Activated CD4-positive, CD25-positive, alpha-beta regulatory T cell treated with anti-CD3 and anti-CD28 coated beads, Interleukin-2, amount 50 U/mL, for 24 hours (primary cell): Measurements from ENCODE around the gene MFSD12.
"Not testable (repeated sequence)": the region's sequence is repeated elsewhere in the genome, so short reads cannot be mapped to it uniquely, and the experiment has no call there.

ENCODE experiments used
- ATAC-seq, 2 donors: fragments of 150-1000 bp; cut with Tn5 transposase; one replicate each; pipeline ENCODE4 v1.10.0; 2021; ENCODE audit warnings: mild to moderate bottlenecking in 1 of 2, moderate library complexity in 1 of 2

The MFSD12 gene

DNA sequence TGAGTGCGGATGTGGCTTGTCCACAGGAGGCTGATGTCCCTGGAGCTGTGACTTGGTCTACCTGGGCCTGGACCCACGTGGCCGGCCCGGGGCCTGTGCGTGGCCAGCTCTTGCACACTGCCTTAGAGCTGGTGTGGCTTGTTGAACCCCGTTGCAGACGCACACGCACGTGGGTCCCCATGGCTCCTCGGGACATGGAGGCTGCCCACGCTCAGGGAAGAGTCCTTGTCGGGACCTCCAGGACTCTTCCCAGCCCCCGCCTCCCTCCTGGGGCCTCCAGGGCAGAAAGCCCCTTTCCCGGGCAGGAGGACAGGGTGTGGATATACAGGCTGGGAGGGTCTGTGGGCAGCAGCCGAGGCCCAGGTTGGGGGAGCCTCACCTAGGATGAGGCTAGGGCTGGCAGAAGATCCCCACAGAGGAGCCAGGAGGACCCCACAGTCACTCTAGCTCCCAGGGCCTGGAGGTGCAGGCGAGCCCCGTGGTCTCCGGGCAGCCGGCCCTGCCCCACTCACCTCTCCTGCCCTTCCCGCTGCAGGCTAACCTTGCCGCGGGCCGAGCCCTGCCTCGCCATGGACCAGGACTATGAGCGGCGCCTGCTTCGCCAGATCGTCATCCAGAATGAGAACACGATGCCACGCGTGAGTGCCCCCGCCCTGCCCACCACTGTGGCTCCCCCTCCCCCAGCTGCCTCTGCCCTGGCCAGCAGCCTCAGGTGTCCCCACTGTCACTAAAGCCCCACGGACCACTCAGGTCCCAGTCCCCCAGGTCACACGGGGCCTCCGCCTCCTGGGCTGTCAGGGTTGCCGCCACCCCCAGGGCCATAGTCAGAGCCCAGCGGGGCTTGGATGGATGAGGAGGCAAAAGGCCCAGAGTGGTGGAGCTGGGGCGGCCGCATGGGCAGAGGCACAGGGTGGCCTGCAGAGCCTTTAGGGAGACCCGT lies 34.7 kb downstream of the MFSD12 start:
- no peak for ATAC-seq

DNA sequence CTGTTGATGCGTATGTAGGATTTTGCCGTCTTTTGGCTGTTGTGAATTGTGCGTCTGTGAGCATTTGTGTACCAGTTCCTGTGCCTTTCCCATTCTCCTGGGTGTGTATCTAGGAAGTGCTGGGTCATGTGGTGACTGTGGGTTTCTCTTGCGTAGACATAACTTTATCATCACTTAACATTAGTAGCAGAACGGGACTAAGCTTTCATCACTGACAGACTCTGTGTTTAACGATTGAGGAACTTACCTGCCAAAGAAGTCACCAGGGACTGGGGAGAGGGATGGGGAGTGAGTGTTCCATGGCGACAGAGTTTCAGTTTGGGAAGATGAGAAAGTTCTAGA lies 36.3 kb downstream of the MFSD12 start:
- ATAC-seq: no peak

DNA sequence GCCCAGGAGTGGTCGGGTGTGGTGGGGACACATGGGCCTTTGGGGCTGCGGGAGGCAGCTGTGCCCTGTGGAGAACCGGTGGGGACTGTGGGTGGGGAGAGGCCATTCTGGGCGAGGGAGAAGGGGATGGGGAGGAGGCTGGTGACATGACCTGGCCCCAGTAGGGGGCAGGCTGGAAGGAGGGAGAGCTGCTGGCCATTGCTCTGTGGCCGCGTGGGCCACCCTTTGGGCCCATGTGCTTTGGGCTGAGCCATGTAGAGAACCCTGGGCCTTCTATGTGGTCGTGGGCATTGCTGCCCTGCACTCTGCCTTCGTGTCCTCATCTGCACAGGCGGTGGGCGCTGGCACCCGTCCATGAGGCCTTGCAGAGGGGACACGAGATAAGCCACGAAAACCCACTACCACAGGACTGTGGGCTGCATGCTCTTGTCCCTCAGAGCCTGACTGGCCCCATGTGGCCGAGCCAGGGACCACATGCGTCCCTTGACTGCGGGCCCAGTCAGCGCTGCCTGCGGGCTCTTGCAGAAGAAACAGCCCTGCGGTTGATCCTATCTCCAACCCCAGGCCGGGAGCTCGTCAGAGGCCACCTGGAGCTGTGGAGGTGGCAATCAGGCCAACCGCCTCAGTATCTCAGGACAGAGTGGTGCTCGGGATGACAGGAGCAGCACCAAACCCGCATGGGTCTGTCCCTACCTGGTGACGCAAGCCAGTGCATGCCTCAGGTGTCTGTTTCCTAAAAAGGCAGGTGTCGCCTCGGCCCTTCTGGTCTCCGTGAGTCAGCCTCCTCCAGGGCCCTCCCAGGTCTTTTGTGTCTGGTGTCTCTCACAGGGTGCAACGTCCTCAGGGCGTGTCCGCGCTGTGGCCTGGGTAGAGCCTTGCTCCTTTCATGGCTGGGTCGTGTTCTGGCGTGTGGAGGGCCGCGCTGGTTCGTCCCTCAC lies 37.0 kb downstream of the MFSD12 start:
- ATAC-seq: no peak

DNA sequence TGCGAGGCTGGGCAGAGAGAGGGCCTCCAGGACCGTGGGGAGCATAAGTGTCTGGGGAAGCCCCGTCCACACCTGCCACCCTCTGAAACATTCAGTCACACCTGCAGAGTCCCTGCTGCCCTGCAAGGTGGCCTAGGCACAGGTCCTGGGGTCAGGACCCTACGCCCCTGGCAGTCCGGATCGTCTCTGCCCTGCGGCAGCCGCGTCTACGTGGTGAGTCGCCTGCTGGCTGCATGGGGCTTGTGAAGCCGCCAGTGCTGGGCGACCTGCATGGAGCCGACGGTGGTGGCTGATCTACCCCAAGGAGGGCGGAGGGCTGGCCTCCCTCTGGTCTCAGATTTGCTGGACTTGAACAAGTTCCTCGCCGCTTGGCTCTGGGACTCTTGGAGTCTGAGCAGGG lies 38.3 kb downstream of the MFSD12 start:
- no peak for ATAC-seq

DNA sequence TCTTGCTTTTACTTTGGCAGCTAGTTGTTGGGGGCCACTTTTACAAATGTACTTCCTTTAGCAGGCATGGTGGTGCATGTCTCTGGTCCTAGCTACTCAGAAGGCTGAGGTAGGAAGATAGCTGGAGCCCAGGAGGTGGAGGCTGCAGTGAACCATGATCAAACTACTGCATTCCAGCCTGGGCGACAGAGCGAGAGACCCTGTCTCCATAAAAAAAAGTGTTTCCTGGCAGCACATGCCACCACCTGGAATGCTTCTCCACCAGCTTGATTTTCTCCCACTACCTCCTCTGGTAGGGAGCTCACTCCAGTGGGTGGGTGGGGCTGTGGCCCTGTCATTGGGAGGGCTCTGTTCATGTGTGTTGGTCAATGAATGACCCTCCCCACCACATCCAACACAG lies 38.7 kb downstream of the MFSD12 start:
- no peak for ATAC-seq

DNA sequence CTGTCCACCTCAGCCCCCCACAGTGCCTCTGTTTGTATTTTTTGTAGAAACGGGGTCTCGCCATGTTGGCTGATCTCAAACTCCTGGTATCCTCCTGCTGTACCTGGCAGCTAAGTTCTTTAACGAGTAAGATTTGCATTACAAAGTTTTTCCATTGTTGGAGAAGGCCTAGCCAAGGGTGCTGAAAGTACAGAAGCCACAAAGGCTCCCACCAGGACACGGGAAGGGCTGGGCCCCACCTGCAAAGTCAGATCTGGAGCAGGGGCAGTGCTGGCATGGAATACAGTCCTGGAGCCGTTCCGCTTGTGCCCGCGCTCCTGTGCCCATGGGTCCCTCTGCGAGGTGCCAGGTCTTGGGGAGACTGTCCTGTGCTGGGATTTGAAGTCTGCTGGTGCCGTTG lies 39.1 kb downstream of the MFSD12 start:
- no peak for ATAC-seq

DNA sequence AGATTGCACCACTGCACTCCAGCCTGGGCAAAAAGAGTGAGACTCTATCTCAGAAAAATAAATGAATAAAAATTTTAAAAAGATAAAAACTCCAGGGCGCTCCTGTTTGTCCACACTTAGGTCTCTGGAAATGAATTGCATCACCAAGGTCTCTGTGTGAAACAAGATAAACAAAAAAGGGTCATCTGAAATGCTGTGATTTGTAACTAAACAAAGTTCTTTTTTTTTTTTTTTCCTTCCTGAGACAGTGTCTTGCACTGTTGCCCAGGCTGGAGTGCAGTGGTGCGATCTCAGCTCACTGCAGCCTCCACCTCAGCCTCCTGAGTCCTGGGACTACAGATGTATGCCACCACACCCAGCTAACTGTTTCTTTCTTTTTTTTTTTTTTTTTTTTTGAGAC lies 39.7 kb downstream of the MFSD12 start:
- no peak for ATAC-seq

DNA sequence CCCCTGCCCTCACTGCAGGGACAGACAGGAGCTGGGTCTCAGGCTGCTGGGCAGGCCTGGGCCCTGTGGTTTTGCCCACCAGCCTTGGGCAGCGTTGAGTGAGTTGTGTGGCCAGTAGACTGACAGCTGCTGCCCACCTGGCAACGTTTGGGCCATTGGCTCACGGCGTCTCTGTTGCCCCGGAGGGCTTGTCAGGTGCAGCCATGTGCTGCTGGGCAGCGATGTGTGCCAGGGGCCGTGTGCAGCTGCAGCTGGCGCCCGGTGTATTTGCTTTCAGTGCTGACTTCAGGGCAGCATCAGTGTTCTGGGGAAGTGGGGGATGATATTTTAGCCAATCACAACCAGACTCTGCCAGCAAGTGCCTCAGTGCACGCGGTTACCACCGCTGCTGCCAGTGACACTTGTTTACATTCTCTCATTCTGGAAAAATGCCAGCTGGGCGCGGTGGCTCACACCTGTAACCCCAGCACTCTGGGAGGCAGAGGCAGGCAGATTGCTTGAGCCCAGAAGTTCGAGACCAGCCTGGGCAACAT lies 40.6 kb downstream of the MFSD12 start:
- ATAC-seq: peak in 1 of 2 donors; percentile 45

DNA sequence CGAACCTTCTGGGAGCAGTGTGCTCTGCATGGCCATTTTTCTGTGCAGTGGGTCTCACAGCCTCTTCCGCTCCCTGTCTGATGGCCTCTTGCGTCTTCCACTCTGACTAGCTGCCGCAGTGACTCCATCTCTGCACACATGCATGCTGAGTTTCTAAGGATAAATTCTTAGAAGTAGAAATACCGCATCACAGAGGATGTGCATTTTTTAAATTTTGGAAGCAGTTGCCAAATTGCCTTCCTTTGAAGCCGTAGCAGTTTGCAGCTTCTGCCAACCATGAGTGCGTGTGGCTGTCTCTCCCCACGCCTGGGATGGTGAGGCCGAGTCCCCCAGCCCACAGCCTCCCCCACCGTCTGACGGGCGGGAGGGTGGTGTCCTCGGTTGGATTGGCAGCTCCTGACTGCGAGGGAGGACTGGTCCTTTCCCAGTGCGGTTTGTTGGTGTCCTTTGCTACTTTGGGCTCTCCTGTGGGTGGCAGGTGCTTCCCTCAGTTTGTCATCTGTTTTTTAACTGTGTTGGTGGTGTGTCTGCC lies 41.4 kb downstream of the MFSD12 start:
- no peak for ATAC-seq

DNA sequence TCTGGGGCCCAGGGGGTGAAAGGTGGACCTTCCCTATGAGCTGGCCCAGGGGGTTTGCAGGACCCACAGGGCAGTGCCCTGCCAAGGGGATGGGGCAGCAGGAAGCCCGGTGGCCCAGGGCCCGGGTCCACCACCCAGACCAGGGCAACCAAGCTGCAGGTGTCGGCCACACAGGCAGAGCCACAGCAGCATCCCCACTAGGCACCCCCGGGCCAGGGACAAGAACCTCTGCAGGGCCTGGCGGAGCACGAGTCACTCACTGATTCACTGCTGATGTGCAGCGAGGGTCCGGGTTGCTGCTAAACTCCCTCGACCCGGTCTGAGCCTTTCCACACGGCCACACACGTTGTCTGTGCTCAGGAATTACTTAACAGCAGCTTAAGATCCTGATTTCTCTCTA lies 42.5 kb downstream of the MFSD12 start:
- no peak for ATAC-seq

DNA sequence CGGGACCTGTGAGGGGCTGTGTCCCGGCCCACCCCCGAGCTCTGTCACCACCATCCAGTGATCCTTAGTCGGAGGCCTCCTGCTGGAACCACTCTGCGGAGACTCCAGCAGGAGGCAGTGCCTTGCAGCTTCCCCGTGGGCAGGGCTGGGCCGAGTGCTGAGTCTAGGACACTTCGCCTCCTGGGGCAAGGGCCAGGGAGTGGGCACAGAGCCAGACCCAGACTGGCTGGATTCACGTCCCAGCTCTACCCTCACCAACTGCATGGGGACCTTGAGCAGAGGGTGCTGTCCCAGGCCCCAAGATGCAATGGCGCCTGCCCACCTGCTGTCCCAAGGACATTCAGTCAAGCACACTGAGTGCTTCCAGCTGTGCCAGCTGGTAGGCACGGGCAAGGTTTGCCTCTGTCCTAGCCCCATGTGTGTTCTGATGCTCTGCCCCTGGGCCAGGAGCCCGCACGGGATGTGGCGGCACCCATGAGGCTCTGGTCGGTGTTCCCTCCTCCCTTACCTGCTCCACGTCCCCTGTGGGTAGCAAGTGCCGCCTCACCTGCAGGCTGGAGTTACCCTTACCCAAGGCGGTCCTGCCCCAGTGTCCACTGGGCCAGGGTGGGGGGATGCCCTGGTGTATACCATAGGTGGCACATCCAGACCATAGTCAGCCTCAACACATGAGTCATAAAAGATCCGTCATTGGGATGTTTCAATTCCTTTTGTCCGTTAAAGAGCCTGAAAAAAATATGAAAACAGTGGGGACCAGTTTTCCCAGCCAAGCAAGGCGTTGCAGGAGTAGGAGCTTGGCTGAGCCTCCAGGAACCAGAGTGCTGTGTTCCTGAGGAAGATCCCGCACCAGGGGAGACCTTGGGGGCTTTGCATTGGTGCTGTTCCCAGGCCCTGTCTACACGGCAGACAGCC lies 43.9 kb downstream of the MFSD12 start:
- ATAC-seq: no peak

DNA sequence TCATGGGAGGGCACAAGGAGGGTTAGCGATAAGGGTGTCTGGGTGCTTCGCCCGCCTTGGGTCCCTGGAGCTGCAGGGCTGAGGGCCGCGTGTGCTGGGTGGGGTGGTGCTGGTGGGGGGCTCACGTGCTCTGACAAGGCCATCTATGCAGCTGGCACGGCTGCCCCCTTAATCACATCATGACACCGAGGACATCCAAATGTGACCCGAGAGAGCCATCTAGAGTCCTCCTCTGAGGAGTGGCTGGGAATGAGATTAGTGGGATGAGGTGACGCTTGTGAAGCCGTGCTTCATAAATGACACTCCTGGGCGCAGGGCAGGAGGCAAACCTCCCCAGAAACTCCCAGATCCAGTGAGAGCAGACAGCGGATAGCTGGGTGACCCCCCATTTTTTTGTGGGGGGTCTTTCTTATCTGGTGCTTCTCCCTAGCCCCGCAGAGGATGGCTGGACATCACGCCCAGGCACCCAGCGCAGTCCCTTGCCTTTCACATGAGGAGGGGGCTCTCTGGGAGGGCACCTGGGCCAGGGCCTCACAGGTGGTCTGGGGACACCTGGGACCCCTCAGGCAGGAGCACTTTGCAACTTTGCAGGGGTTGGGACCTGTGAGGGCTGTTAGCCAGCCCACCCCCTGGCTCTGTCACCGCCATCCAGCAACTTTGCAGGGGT lies 44.7 kb downstream of the MFSD12 start:
- ATAC-seq: no peak

DNA sequence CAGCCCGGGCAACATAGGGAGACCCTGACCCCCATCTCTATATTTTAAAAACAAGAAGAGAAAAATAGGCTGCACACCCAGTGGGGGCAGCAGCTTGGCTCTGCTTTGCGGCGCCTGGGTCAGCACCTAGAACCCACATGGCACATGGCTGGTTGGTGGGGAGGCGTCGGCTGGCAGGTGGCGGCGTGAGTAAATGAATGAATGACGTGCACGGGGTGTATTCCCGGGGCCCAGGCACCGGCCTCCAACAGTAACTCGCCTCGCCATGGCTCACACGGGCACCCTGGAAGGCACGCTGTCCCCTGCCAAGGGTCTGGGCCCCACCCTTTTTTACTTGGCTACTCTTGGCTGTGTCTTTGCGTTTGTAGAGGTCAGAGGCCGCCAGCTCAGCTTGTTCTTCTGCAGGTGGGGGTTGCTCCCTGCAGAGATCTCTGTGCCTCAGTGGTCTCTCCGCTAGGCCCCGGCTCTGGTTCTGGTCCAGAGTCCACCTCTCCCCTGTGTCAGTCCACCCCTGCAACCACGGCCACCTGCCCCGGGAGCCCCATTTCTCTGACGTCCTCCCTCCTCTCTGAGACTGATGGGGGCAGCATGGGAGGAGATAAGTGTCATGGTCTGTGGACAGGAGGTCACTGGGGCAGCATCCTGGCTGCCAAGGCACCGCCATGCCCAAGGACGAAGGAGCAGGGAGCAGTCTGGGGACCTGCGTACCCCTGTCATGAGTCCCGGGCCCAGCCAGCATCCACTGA lies 45.7 kb downstream of the MFSD12 start:
- ATAC-seq: no peak

DNA sequence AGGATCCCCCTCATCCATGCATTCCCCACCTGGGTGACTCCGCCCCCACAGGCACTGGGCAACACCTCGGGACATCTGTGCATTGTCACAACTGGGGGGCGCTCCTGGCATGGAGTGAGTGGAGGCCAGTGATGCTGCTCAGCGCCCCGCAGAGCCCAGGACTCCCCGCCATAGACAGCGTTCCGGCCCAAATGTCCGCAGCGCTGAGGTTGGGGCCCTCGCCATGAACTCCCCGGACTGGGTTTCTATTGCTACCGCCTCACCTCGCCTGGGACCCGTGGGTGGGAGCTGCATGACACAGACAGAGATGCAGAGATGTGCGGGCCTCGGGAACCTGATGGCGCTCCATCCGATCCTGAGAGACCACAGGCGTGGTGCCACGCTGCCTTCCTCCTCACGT lies 46.7 kb downstream of the MFSD12 start:
- ATAC-seq: no peak

DNA sequence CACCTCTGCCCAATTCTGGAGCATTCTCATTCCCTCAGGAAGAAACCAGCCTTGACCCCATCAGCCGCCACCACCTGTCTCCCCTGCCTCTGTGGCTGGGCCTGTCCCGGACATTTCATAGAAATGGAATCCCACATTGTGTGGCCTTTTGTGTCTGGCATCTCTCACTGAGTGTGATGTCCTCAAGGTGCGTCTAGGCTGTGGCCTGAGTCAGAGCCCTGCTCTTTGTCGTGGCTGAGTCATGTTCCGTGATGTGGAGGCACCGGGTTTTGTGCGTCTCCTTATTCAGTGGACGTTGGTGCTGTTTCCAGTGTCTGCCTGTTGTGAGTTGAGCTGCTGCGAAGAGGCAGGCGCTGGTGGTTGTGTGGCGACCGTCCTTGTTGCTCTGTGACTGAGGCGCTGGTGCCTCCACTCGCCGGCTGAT lies 47.8 kb downstream of the MFSD12 start:
- ATAC-seq: peak; percentile 21 to 27

DNA sequence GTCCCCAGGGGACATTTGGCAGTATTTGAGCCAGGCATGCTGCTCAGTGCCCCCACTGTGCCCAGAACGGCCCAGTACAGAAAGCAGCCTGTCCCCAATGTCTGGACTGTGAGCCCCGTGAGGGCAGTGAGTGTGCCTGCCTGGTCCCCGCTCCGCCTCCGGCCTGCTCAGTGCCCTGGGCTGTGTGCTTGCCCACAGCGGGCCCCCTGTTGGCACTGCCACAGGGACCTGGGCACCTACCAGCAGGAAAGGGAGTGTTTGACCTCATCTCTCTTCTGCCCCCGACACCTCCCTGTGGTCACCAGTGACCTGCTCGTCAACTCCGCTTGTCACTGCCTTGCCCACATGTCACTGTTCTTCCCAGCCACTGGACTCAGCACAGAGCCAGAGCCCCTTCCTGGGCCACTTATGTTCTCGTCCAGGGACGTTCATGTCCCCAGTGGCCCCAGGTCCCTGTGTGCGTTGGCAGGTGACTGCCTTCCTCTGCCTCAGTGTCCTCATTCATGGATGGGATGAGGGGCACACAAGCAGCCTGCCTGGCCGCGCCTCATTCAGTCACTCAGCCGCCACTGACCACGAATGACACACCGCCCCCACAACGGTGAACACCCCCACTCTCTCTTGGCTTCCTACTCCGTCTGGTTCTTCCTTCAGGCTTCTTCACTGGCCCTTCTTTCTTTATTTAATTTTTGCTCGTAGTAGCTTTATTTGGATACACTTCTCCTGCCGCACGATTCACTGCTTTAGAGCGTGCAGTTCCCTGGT lies 48.4 kb downstream of the MFSD12 start:
- ATAC-seq: no peak

DNA sequence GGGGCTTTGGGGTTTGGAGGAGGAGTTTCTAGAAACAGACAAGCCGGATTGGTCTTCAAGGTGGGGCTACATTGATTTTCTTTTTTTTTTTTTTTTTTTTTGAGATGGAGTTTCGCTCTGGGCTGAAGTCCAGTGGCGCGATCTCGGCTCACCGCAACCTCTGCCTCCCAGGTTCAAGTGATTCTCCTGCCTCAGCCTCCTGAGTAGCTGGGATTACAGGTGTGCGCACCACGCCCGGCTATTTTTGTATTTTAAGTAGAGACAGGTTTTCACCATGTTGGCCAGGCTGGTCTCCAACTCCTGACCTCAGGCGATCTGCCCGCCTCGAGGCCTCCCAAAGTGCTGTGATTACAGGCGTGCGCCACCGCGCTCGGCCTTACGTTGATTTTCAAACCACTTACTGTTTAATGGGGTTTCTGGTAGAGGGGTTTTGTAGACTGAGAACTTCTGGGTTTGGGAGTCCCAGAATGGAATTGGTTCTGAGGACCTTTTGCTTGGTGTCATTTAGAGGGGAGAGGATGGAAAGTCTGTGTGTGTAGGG lies 49.2 kb downstream of the MFSD12 start:
- not testable (repeated sequence) for ATAC-seq

DNA sequence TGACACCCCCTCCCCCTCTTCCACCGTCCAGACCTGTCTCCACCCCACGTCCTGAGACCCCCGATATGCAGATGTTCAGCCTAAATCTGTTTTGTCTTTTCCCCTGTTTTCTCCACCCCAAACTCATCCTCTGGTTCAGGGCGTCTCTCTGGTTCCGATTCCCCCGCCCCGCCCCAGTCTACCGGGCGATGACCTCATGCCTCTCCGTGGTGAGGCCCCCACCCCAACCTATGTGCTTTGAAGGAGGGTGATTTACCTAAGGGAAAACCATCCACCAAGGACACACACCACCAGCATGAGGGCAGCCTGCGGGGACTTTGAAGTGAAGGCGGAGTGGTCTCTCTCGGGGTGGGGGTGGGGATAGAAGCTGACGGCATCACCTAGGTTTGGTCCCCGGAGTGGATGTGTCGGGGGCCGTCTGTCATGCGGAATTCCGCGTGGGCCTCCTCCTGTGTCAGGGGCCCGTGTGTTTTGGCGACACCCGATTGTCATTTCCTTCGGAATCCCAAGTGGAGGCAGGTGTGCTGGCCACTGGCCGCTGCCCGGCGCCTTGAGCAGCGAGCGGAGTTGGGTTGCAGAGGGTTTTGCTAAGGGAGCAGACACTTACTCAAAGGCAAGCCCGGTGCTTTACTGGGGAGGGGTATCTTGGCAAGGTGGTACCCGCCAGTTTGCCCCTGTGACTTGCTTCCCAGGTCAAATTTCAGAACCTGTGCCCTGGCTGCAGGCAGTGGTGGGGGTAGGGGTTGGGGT lies 49.8 kb downstream of the MFSD12 start:
- ATAC-seq: no peak
